Measurements from ENCODE around the gene RIMBP2. TPM values are rescaled to one million over a fixed set of nuclear protein-coding genes. Genes with fewer than 3 reads are reported as not detected.

Gene RIMBP2
- total and polyA plus RNA-seq, 2 donors (not counting 1 experiment from before 2014, with no cell fraction given) = 0.17 TPM; not detected in 1

DNA sequence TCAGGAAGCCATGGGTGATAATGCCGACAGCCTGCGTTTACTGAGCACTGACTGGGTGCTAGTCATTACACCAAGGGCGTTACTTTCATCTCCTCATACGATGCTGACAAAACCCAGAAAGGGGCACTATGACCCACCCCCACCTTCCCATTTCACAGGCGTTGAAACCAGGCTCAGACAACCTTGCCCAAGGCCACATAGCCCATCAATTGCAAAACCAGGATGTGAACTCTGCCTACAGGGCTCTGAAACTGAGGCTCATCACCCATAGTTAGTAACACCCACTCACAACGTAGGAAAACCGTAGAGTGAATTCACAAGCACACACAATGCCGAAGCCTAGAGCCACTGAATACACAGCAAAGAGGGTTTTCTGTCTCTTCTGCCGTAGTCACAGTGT lies 119.9 kb downstream of the RIMBP2 start:
- no peak overlapping the region for H3K4me2 ChIP-seq (ENCODE audit: extremely low read depth, insufficient read depth, low read length)
- no peaks in the 10 kb centered on the region for H3K4me1 ChIP-seq (ENCODE audit: control insufficient read depth, extremely low read depth, insufficient read depth, low read length)
- no peak overlapping the region for H3K4me3 ChIP-seq (replicated peaks in 1 of 4; ENCODE audit: control extremely low read depth in 1 of 4, insufficient read depth in 1 of 4, low read depth in 3 of 4, low read length in 4 of 4)
- no peaks in the 10 kb centered on the region for H4K20me1 ChIP-seq (ENCODE audit: control insufficient read depth, extremely low read depth, insufficient read depth, low read length)
- no peak for DNase-seq (ENCODE audit: low read depth in 2 of 2)
- no peaks in the 10 kb centered on the region for H3K79me2 ChIP-seq (ENCODE audit: control insufficient read depth, insufficient read depth, low read length)
- no peaks in the 10 kb centered on the region for H3K27me3 ChIP-seq (ENCODE audit: control insufficient read depth, insufficient read depth, low read length)
- H3K36me3 ChIP-seq (ENCODE audit: control insufficient read depth, insufficient read depth, low read length) = no peaks in the 10 kb centered on the region
- no peak overlapping the region for H2AFZ ChIP-seq (ENCODE audit: low read length)
- no peak for TF ChIP-seq EZH2 (IDR thresholded peaks at IDR 0.05; ENCODE audit: low read length, missing control alignments)
- TF ChIP-seq, protein P1, sequence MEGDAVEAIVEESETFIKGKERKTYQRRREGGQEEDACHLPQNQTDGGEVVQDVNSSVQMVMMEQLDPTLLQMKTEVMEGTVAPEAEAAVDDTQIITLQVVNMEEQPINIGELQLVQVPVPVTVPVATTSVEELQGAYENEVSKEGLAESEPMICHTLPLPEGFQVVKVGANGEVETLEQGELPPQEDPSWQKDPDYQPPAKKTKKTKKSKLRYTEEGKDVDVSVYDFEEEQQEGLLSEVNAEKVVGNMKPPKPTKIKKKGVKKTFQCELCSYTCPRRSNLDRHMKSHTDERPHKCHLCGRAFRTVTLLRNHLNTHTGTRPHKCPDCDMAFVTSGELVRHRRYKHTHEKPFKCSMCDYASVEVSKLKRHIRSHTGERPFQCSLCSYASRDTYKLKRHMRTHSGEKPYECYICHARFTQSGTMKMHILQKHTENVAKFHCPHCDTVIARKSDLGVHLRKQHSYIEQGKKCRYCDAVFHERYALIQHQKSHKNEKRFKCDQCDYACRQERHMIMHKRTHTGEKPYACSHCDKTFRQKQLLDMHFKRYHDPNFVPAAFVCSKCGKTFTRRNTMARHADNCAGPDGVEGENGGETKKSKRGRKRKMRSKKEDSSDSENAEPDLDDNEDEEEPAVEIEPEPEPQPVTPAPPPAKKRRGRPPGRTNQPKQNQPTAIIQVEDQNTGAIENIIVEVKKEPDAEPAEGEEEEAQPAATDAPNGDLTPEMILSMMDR (conservative IDR thresholded peaks at IDR 0.05 in 1 of 2, IDR thresholded peaks at IDR 0.05 in 1 of 2; ENCODE audit: low read depth in 1 of 2, low read length in 2 of 2) = no peak
- no peaks in the 10 kb centered on the region for H3K9me3 ChIP-seq (ENCODE audit: control insufficient read depth, insufficient read depth, low read depth, low read length)
- no peak overlapping the region for H3K27ac ChIP-seq (ENCODE audit: insufficient read depth, low read length)
- H3K9ac ChIP-seq (ENCODE audit: insufficient read depth, low read length) = no peak overlapping the region

DNA sequence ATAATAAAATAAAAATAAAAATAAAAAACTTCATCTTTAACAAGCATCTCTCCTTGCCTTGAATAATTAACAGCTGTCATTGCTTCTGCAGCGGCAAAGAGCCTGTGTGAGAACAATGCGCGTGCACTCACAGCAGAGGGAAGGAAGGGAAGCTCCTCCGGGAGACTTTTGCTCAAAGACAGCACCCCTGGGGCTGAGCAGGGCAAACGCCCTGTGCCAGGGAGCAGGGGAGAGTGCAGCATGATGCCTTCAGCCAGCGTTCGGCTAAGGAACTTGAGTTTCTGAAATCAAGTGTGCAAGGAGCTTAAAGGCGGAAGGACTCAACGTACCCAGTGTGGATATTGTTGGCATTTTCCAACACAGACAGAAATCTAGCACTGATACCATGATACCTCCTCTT lies 120.5 kb downstream of the RIMBP2 start:
- Histone ChIP-seq H3K9ac (ENCODE audit: insufficient read depth, low read length) (no peak overlapping the region), H2AFZ (ENCODE audit: low read length) (no peak overlapping the region), H3K4me3 (replicated peaks in 1 of 4; ENCODE audit: control extremely low read depth in 1 of 4, insufficient read depth in 1 of 4, low read depth in 3 of 4, low read length in 4 of 4) (no peak overlapping the region), H3K27ac (ENCODE audit: insufficient read depth, low read length) (no peak overlapping the region), H3K27me3 (ENCODE audit: control insufficient read depth, insufficient read depth, low read length) (no peaks in the 10 kb centered on the region), H3K4me2 (ENCODE audit: extremely low read depth, insufficient read depth, low read length) (no peak overlapping the region), H3K4me1 (ENCODE audit: control insufficient read depth, extremely low read depth, insufficient read depth, low read length) (no peaks in the 10 kb centered on the region), H3K36me3 (ENCODE audit: control insufficient read depth, insufficient read depth, low read length) (no peaks in the 10 kb centered on the region), H3K9me3 (ENCODE audit: control insufficient read depth, insufficient read depth, low read depth, low read length) (no peaks in the 10 kb centered on the region), H3K79me2 (ENCODE audit: control insufficient read depth, insufficient read depth, low read length) (no peaks in the 10 kb centered on the region), H4K20me1 (ENCODE audit: control insufficient read depth, extremely low read depth, insufficient read depth, low read length) (no peaks in the 10 kb centered on the region)
- no peak for TF ChIP-seq EZH2 (IDR thresholded peaks at IDR 0.05; ENCODE audit: low read length, missing control alignments)
- DNase-seq (ENCODE audit: low read depth in 2 of 2) = no peak

DNA sequence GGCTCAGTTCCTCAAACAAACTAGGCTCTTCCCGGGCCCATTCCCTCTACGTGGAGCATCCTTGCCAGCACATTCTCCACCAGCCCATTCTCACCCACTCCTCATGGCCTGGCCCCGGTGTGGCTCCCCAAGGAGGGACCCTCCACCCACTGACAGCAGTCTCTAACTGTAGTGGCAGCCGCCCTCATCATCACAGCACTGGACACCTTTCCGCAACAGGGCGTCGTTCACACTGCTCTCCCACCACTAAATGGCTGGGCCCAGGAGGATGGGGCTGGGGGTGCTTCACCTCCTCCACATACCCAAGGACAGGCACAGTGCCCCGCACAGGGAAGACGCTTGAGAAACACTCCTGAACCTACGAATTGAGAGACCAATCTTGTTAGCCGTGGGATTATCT lies 123.0 kb downstream of the RIMBP2 start:
- H4K20me1 ChIP-seq (ENCODE audit: control insufficient read depth, extremely low read depth, insufficient read depth, low read length) = no peaks in the 10 kb centered on the region
- TF ChIP-seq, protein P1 (conservative IDR thresholded peaks at IDR 0.05 in 1 of 2, IDR thresholded peaks at IDR 0.05 in 1 of 2; ENCODE audit: low read depth in 1 of 2, low read length in 2 of 2) = no peak
- TF ChIP-seq EZH2 (IDR thresholded peaks at IDR 0.05; ENCODE audit: low read length, missing control alignments) = no peak
- H3K9me3 ChIP-seq (ENCODE audit: control insufficient read depth, insufficient read depth, low read depth, low read length) = no peaks in the 10 kb centered on the region
- no peaks in the 10 kb centered on the region for H3K79me2 ChIP-seq (ENCODE audit: control insufficient read depth, insufficient read depth, low read length)
- H2AFZ ChIP-seq (ENCODE audit: low read length) = no peak overlapping the region
- H3K9ac ChIP-seq (ENCODE audit: insufficient read depth, low read length) = no peak overlapping the region
- H3K36me3 ChIP-seq (ENCODE audit: control insufficient read depth, insufficient read depth, low read length) = no peaks in the 10 kb centered on the region
- DNase-seq (ENCODE audit: low read depth in 2 of 2) = no peak
- no peaks in the 10 kb centered on the region for H3K27me3 ChIP-seq (ENCODE audit: control insufficient read depth, insufficient read depth, low read length)
- H3K4me3 ChIP-seq (replicated peaks in 1 of 4; ENCODE audit: control extremely low read depth in 1 of 4, insufficient read depth in 1 of 4, low read depth in 3 of 4, low read length in 4 of 4) = no peak overlapping the region
- no peak overlapping the region for H3K4me2 ChIP-seq (ENCODE audit: extremely low read depth, insufficient read depth, low read length)
- H3K4me1 ChIP-seq (ENCODE audit: control insufficient read depth, extremely low read depth, insufficient read depth, low read length) = no peaks in the 10 kb centered on the region
- H3K27ac ChIP-seq (ENCODE audit: insufficient read depth, low read length) = no peak overlapping the region

All from fibroblast of lung (primary cell).